Measurements from ENCODE around the gene ZFYVE21.
A peak's percentile ranks its signal among the peaks of the same experiment; 100 is the strongest.

Gene ZFYVE21

DNA sequence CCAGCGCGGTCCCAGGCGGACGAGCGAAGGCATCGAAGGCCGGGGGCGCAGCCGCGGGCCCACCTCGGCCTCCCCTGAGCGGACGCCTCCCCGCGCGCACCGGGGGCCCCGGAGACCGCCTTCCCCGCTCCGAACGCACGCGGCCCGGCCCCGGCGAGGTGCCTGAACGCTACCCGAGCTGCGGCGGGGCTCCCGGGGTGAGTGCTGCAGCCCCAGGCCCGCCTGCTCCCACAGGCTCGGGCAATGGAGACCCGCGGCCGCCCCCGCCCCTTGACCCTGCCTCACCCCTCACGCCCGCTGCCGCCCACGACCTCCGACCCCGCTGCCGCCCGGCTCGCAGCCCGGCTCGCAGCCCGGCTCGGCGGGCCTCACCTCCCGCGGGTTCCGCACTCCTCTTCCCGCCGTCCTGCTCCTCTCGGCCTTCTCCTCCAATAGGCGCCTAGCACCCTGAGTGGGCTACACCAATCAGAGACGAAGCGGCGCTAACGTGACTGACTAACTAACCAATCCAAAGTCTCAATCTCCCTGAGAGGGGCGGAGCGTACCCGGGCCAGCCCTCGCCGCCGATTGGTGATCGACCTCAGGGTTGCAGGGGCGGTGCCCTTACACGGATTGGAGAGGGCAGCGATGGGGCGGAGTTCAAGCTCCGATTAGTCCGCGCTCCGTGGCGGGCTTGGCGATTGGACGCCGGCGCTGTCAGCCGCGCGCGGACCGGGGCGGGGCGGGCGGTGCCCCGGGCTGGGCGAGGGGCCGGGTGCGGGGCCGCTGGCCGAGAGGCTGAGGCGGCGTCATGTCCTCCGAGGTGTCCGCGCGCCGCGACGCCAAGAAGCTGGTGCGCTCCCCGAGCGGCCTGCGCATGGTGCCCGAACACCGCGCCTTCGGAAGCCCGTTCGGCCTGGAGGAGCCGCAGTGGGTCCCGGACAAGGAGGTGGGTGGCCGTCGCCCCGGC lies at the start of gene ZFYVE21, which contains the start of gene XRCC3:
TSS of gene ZFYVE21 (plus strand) at position 759 of the 949 bp plus-strand sequence. CDS start at position 791, 32 bp downstream.
TSS of gene XRCC3 (minus strand) at position 400 of the 949 bp plus-strand sequence. CDS start 4,364 bp downstream, outside the sequence.
- peak; percentile 97 to 100 (median 99) for DNase-seq
- intact Hi-C loops (cut with DNase I): loop anchor here (10.0 kb wide), 1 partner anchor 141 kb away; no protein-coding TSS in a partner anchor

DNA sequence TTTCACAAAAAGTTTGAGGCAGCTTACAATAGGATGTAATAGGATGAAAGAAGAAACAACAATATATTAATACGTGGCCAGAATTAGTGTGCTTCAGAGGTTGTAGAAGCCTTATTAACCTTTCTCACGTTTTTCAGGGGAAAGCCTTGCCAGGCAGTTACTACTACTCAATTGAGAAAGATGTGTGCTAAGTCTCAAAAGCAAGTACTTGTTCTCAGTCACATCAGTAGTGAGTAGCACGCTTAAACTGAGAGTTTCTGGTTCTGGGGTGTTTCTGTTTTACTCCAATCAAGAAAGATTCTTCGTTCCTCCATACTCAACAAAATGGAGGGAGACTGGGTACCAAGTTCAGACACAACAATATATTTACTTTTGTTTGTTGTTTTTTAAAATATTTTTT lies 47.9 kb upstream of the ZFYVE21 start:
- intact Hi-C loops (cut with DNase I): no loop called here

GRCh38 chr14:103668117-103668516 lies 47.5 kb upstream of the ZFYVE21 start:
- intact Hi-C loops (cut with DNase I): no loop called here
- no peak for DNase-seq

More for the DNA sequence above, 47.9 kb upstream of the ZFYVE21 start:
- no peak for DNase-seq

DNA sequence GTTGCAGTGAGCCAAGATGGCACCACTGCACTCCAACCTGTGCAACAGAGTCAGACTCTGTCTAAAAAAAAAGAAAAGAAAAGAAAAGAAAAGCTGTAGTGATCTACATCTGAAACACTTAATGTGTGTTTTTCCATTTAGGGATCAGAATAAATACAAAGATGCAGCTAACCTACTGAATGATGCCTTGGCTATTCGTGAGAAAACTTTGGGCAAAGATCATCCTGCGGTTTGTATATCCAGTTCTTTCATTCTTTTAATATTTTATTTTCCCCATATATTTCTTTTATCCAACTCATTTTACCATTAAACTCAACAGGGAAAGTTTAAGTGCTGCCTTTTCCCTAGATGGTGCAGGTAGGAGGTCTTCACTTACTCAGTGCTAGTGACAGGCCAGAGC lies 46.2 kb upstream of the ZFYVE21 start:
- no peak for DNase-seq
- intact Hi-C loops (cut with DNase I): no loop called here

DNA sequence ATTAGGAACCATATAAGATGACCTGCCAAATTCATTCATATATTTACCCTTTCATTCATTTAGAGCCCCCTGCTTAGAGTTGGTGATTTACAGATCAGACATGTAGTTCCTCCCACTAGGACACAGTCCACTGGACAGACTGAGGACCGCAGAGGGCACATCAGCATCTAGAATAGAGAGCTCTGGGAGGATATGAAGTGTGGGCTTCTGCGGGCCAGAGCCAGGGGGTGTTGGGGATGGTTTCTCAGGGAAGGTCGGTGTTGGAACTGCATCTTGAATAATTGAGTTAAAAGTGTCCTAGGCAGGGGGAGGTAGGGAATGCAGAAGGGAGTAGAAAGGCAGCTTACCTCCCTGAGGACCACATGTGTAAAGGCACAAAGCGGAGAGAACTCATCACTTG lies 43.7 kb upstream of the ZFYVE21 start:
- intact Hi-C loops (cut with DNase I): no loop called here
- DNase-seq: no peak

- peak in 1 of 42 donors; percentile 22 for DNase-seq
- intact Hi-C loops (cut with DNase I): no loop called here
These were observed 39.7 kb upstream of the ZFYVE21 start for GRCh38 chr14:103675957-103676356.

DNA sequence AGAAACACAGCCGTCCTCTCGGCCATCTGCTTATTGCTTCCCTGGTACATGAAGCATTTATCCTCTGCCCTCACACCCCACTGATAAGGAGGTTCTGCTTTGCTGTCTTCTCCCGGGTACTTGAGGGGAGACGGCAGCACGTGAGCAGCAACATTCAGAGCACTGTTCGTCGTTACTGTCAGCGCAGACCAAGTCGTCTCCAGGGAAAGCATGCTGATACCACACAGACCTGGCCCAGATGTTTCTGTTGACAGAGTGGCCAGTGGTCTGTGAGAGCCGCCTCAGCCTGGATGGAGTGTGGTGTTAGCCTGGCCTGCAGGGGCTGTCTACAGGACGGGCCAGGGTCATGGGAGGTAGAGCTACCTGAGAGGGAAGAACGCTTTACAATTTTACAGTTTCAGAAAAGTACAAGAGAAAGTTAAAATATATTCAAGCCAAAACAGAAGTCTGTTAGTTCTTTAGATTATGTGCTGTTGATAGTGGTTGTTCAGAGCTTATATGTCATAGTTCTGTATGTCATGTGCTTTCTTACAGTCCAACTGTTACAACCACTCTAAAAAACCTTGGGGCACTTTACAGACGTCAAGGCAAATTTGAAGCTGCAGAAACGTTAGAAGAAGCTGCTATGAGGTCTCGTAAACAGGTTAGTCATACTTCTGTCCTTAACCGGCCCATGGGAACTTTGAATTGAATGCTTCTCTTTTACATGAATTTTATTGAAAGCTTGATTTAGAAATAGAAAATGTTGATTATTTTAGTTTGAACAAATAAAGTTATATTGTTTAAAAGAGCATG lies 38.5 kb upstream of the ZFYVE21 start:
- intact Hi-C loops (cut with DNase I): no loop called here
- peak in 1 of 42 donors; percentile 11 for DNase-seq

DNA sequence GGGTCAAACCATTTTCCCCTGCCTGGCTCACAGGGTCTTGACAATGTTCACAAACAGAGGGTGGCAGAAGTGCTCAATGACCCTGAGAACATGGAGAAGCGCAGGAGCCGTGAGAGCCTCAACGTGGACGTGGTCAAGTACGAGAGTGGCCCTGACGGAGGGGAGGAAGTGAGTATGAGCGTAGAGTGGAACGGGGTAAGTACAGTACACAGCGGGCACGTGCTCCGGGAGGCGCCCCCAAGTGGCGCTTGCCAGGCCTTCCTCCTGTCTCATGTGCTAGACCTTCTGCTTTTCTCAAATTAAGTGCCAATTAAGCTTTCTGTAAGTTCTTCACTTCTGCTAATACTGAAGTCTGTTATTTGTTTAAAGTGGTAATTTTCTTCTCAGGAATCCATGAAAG lies 36.3 kb upstream of the ZFYVE21 start:
- peak in 24 of 42 donors; percentile 10 to 69 (median 44) for DNase-seq
- intact Hi-C loops (cut with DNase I): no loop called here

DNA sequence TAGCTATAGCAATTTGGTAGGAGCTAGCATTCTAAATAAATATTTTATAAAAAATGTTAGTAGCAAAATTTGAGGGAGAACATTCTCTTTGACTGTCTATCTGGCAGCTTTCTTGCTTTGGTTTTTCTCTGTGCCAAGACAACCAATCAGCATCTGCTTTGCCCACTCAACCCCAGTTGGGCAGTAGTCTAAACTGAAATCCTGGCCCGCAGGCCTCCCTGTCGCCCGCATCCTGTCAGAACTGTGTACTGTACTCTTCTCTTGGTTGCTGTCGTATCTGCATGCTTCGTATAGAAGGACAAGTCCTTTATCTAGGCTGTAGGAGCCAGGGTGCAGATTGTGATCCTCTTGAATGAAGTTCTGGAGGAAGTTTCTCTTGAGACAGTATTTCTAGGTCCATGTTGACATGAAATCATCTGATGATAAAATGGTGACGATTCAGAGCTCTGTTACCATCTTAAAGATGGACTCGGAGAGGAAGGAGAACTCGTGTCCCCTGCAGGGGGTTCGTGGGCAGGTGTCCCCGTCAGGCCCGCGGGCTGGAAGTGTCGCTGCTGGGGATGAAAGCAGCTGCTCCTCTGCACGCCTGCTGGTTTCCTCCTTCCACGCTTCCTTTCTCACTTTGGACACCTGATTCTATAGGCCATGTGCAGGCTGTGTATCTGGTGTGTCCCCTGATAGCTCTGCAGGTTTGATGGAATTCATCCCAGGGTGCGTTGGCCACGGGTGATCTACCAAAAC lies 34.9 kb upstream of the ZFYVE21 start:
- intact Hi-C loops (cut with DNase I): no loop called here
- DNase-seq: no peak

GRCh38 chr14:103683139-103683538 lies 32.5 kb upstream of the ZFYVE21 start:
- no peak for DNase-seq
- intact Hi-C loops (cut with DNase I): no loop called here

DNA sequence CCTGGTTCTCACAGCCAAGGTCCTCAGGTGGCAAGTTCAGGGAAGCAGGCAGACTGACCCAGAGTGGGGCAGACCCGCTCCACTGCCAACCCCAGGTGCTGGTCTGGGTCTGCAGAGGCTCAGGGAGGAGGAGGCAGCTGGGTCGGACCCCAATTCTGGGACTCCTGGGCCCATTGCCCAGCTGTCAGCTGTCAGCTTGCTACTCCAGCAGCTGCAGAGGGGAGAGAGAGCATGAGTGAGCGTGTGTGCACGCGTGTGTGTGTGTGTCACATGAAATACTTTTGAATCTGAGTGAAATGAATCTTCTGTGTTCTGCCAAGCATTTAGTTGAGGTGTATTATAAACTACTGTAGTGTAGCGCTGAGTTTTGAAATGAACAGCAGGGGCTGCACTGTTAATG lies 31.1 kb upstream of the ZFYVE21 start:
- DNase-seq: peak in 5 of 42 donors; percentile 18 to 57 (median 43)
- intact Hi-C loops (cut with DNase I): no loop called here

DNA sequence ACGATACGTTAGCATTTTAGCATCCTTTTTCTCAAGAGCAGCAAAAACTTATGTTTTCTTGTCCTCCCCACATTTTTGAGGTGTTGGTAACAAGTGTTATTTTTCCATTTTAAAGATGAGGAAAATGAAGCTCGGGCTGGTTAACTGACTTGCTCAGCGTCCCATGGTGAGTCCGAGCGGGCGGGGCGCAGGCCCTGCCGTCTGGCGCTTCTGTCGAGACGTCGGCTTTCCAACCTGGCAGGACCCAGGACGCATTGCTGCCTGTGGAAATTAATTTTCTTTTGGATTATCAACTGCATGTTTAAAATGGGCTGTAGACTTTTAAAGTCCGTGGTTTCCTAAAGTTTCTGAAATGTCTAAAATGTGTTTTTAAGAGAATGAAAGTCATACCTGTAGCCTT lies 30.7 kb upstream of the ZFYVE21 start:
- DNase-seq: peak in 1 of 42 donors; percentile 31
- intact Hi-C loops (cut with DNase I): no loop called here

DNA sequence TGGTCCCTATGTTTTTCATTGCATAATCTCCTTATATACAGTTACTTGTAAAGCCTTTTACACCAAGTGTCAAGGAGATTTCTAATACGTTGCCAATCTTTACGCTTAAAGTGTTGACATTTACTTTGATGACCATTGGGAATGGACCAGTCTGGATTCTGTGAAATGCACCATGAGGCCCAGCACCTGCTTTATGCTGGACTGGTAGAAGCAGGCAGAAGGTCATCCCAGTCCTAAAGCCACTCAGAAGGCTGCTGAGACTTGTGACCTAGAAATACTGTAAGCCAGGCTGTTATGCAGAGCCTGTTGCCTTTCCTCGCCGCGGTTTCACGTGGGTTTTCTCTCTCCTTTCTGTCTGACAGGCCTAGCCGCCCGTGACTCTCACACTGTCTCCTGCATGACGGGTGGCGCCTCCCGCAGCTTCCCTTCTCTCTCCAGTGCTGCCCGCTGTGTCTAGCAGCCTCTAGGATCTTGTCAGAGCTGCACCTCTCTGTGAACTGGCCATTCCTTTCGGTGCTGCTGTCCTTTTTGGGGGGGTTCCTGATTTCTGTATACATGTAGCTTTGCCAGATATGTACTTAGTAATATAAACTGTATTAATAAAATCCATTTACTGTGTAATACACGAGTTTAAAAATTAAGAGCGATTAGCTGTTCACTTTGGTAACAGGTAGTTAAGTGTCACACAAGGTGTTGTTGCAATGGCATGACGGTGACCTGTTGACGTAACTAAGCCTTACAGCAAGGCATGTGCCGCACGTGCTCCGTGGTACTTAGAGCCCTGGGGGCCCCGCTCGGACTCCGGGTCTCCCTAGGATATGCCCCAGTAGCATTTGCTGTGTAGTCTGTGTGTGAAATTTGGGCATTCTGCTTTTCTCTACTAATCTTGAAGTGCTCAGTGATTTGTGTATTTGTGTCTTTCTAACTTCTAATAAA lies 30.1 kb upstream of the ZFYVE21 start:
- intact Hi-C loops (cut with DNase I): no loop called here
- peak in 7 of 42 donors; percentile 14 to 59 (median 37) for DNase-seq

GRCh38 chr14:103686831-103687485 lies 28.7 kb upstream of the ZFYVE21 start:
- intact Hi-C loops (cut with DNase I): no loop called here
- peak in 3 of 42 donors; percentile 7 to 34 (median 9) for DNase-seq

- intact Hi-C loops (cut with DNase I): no loop called here
These were observed 27.9 kb upstream of the ZFYVE21 start for GRCh38 chr14:103687712-103688111.

GRCh38 chr14:103688441-103688840 lies 27.2 kb upstream of the ZFYVE21 start:
- DNase-seq: peak in 3 of 42 donors; percentile 6 to 13 (median 13)
- intact Hi-C loops (cut with DNase I): no loop called here

More at GRCh38 chr14:103687712-103688111, 27.9 kb upstream of the ZFYVE21 start:
- peak in 3 of 42 donors; percentile 5 to 30 (median 13) for DNase-seq
